Lower lobe of right lung (tissue), 2 donors: ENCODE data around the gene ZNF774. TPM values are rescaled to one million over a fixed set of nuclear protein-coding genes. Genes with fewer than 3 reads are reported as not detected.
A peak's percentile ranks its signal among the peaks of the same experiment; 100 is the strongest.

Source experiments
- ATAC-seq, 2 donors: fragments of 200-7000 bp; cut with Tn5 transposase; one replicate each; pipeline ENCODE4 v1.9.1; 2020 to 2022; ENCODE audit warnings: mild to moderate bottlenecking in 2 of 2, moderate library complexity in 2 of 2
- DNase-seq: peaks from one replicate; pipeline ENCODE4 v3.0.0-alpha.2; 2020
- H3K27ac ChIP-seq: fragments of 200-600 bp; one replicate; pipeline ENCODE4 v1.8.0; 2022
- H3K27me3 ChIP-seq: fragments of 200-600 bp; one replicate; pipeline ENCODE4 v1.8.0; 2022; ENCODE audit warnings: low read depth
- H3K36me3 ChIP-seq: fragments of 200-600 bp; one replicate; pipeline ENCODE4 v1.8.0; 2022; ENCODE audit warnings: mild to moderate bottlenecking
- H3K4me1 ChIP-seq: fragments of 200-600 bp; one replicate; pipeline ENCODE4 v1.8.0; 2022
- H3K4me3 ChIP-seq: fragments of 200-600 bp; one replicate; pipeline ENCODE4 v1.8.0; 2022; ENCODE audit warnings: mild to moderate bottlenecking
- H3K9me3 ChIP-seq: fragments of 200-600 bp; one replicate; pipeline ENCODE4 v1.8.0; 2022
- intact Hi-C: fragments of 100-400 bp; cut with DNase I; formaldehyde crosslinking; loops from one replicate; pipeline ENCODE4 v1.11.0; 2022
- total RNA-seq: library from RNA; stranded (reverse); fragmentation: NEBNext Ultra II Directional; extraction: Animal tissue kit (Norgen Biotek cat#: 25700); gene quantifications from one replicate; pipeline ENCODE4 v1.2.1, GENCODE V29; 2021
- TF ChIP-seq, protein P1 (sequence below): fragments of 200-600 bp; IDR thresholded peaks from one replicate; pipeline ENCODE4 v1.8.0; 2022; ENCODE audit warnings: antibody characterized with exemption, mild to moderate bottlenecking
- donor health status: DM: no; HTN: yes; CAD: no; lungs with severe emphysema.

The ZNF774 gene
- total RNA-seq, 1 donor from 2014 or later: 5.5 TPM

DNA sequence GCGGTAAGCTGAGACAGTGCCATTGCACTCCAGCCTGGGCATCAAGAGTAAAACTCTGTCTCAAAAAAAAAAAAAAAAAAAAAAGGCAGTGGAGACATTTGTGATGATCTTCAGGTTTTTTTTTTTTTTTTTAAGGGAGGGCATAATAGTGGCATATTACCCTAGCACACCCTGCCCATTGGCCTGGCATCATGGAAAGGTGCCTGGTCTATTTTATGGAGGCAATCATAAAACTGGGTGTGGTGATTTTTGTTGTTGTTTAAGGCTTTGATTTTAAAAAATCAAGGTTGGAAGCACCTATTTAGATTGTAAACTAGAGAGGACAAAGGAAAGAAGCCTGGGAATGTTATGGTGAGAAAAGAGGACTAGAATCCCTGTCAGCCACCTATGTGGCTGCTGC is 42.0 kb downstream of the ZNF774 start:
- no peaks in the 10 kb centered on the region for H3K9me3 ChIP-seq
- DNase-seq: no peak
- H3K36me3 ChIP-seq: peaks cover 42% of the 10 kb centered on the region
- intact Hi-C loops: no loop called here
- no peak for ATAC-seq
- H3K27me3 ChIP-seq: no peaks in the 10 kb centered on the region
- H3K4me1 ChIP-seq: peaks cover 94% of the 10 kb centered on the region
- H3K4me3 ChIP-seq: no peak overlapping the region
- TF ChIP-seq, protein P1, sequence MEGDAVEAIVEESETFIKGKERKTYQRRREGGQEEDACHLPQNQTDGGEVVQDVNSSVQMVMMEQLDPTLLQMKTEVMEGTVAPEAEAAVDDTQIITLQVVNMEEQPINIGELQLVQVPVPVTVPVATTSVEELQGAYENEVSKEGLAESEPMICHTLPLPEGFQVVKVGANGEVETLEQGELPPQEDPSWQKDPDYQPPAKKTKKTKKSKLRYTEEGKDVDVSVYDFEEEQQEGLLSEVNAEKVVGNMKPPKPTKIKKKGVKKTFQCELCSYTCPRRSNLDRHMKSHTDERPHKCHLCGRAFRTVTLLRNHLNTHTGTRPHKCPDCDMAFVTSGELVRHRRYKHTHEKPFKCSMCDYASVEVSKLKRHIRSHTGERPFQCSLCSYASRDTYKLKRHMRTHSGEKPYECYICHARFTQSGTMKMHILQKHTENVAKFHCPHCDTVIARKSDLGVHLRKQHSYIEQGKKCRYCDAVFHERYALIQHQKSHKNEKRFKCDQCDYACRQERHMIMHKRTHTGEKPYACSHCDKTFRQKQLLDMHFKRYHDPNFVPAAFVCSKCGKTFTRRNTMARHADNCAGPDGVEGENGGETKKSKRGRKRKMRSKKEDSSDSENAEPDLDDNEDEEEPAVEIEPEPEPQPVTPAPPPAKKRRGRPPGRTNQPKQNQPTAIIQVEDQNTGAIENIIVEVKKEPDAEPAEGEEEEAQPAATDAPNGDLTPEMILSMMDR: no peak
- H3K27ac ChIP-seq: peak overlapping the region; percentile 4

DNA sequence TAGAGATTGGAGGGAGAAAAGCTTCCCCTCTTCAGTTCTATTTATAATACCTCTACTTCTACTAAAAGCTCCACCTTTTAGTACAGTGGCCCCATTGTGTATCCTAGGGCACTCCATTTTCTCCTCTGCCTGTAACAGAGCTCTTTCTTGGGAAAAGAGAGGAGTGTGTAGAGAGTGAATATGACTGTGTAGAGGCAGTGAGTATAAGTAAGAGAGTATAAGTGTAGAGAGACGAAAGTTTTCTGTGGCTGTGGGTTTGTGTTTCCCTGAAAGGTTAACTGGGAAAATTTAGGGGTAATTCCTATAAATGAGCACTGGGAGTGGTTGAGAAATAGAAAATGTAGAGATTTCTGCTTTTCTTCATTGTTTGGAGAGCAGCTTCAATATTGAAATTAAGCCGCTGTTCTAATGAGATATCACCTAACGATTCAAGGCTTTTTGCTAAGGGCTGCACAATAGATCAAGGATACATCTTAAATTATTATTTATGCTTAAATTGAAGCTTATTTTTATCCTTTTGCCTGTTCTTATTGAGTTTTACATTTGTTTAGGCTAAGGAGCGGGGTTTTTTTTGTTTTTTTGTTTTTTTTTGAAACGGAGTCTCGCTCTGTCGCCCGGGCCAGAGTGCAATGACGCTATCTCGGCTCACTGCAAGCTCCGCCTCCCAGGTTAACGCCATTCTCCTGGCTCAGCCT is 42.8 kb downstream of the ZNF774 start:
- peak in 1 of 2 donors; percentile 39 for ATAC-seq
- intact Hi-C loops: no loop called here
- peaks cover 94% of the 10 kb centered on the region for H3K4me1 ChIP-seq
- DNase-seq: no peak
- no peak overlapping the region for H3K4me3 ChIP-seq
- no peaks in the 10 kb centered on the region for H3K27me3 ChIP-seq
- TF ChIP-seq, protein P1: no peak
- peaks cover 42% of the 10 kb centered on the region for H3K36me3 ChIP-seq
- no peaks in the 10 kb centered on the region for H3K9me3 ChIP-seq
- H3K27ac ChIP-seq: peak overlapping the region; percentile 4

DNA sequence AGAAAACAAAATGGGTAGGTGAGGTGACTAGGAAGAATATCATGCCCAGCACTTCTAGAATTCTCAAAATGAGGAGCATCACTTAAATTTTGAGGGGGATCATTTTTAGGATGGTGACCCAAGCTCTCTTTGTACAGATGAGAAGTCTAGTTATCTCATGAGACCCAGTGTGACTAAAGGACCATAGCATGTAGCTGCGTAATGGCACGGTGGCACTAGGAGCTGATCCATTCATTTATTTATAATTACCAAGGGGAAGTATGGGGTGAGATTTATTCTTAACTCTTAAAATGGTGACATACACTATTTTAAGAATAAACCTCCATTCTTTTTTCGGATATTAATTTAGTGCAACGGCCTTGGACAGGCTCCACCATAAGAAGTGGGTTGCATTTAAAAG is 44.2 kb downstream of the ZNF774 start:
- DNase-seq (no peak), ATAC-seq (no peak)
- Histone ChIP-seq H3K9me3 (no peaks in the 10 kb centered on the region), H3K27ac (no peak overlapping the region), H3K36me3 (peaks cover 32% of the 10 kb centered on the region), H3K4me3 (no peak overlapping the region), H3K27me3 (no peaks in the 10 kb centered on the region), H3K4me1 (peaks cover 94% of the 10 kb centered on the region)
- intact Hi-C loops: no loop called here
- TF ChIP-seq, protein P1: no peak

DNA sequence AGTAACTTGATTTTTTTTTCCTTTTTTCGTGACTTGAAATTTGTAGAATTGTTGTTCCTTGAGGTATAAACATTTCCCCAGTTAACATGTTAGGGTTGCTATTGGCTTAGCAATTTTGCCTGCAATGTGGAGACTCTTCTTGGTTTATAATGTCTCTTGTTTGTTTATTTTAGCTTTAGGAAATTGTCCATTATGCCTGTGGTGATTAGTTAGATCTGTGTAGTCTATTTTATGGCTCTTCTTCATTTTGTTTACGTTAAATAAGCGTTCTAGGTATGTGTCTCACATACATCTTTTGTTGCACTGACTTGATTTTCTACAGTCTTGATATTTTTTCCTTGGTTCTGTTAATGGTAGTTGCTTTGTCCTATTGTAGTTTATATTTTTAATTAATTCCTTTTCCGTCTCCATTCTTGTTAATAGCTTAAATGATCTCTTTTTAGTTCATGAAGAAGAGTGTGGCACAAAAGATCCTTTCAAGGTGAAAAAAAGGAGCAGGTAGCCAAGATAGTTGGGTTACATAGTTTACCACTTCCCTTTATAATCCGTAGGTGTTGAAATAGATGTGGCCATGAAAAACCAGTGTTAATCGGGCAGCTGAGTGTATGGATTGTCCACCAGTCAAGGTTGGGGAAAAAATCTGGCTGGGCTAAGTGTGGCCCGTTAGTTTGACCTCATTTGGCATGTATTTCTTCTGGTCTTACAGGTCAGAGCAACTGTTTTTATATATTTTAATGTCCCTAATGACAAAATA is 48.1 kb downstream of the ZNF774 start:
- no peaks in the 10 kb centered on the region for H3K27me3 ChIP-seq
- peak overlapping the region; percentile 87 for H3K27ac ChIP-seq
- peak; percentile 15 to 44 for ATAC-seq
- peak overlapping the region; percentile 1 for H3K4me3 ChIP-seq
- H3K4me1 ChIP-seq: peaks cover 91% of the 10 kb centered on the region
- intact Hi-C loops: no loop called here
- TF ChIP-seq, protein P1: no peak
- H3K9me3 ChIP-seq: no peaks in the 10 kb centered on the region
- peaks cover 13% of the 10 kb centered on the region for H3K36me3 ChIP-seq
- no peak for DNase-seq

DNA sequence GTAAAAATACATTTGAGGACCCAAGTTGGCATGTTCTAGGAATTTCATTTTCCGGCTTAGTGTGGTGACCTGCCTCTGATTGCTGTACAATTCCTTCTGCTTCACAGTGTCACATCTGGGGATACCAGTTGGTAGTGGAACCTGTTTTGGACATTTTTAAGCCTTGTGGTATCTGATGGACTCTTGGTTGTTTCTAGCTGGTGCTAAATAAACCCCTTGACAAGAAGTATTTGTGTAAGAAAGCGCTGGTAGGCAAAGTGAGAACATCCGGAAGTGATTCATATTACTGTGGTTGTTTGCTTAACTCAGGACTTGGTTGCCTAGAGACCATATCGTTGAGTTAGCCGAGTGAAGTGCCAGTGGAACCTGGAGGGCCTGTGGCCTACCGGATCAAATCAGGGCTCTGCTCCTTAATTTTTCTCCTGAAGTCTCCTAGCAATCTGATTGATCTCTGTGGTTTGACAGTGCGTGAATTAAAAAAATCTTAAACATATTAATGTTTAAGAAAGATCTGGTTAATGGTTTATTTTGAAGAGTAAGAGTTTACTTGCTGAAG is 48.8 kb downstream of the ZNF774 start:
- Histone ChIP-seq H3K27ac (peak overlapping the region; percentile 87), H3K9me3 (no peaks in the 10 kb centered on the region), H3K27me3 (no peaks in the 10 kb centered on the region), H3K36me3 (peaks cover 9% of the 10 kb centered on the region), H3K4me1 (peaks cover 91% of the 10 kb centered on the region), H3K4me3 (peak overlapping the region; percentile 4)
- TF ChIP-seq, protein P1: no peak
- intact Hi-C loops: no loop called here
- peak; percentile 76 for DNase-seq
- ATAC-seq: peak; percentile 97
